ENCODE measurements around the gene CELA2B. TPM values are rescaled to one million over a fixed set of nuclear protein-coding genes. Genes with fewer than 3 reads are reported as not detected.

Gene CELA2B
- total and polyA plus RNA-seq, 2 of the 8 experiments (the other 6 are each of a cell fraction or from before 2014, with no cell fraction given) = not detected

GRCh38 chr1:15526021-15526489, 50.2 kb downstream of the CELA2B start:
- Histone ChIP-seq H2BK15ac (ENCODE audit: low read length) (no peak overlapping the region), H3K23ac (ENCODE audit: insufficient read length) (no peak overlapping the region), H2AK5ac (ENCODE audit: low read depth, low read length) (no peak overlapping the region), H3K79me2 (ENCODE audit: control insufficient read depth in 1 of 2, insufficient read depth in 2 of 2, low read length in 2 of 2) (peaks cover 0 to 33% of the 10 kb centered on the region in 2 experiments; a peak in 2 of 4 replicates), H2BK120ac (replicated peaks; ENCODE audit: low read depth, low read length) (no peak overlapping the region), H3K79me1 (ENCODE audit: low read depth, low read length) (no peaks in the 10 kb centered on the region), H3K27me3 (replicated peaks in 1 of 4; ENCODE audit: control insufficient read depth in 3 of 4, extremely low read depth in 1 of 4, insufficient read depth in 3 of 4, low read length in 3 of 4) (no peaks in the 10 kb centered on the region), H4K91ac (replicated peaks; ENCODE audit: insufficient read length, low read length) (no peak overlapping the region), H3K4ac (replicated peaks; ENCODE audit: insufficient read length, low read depth, low read length) (no peak overlapping the region), H3K9ac (replicated peaks in 1 of 4; ENCODE audit: extremely low read depth in 1 of 4, low read depth in 3 of 4, low read length in 3 of 4) (no peak overlapping the region), H3K56ac (replicated peaks; ENCODE audit: insufficient read length, low read depth, low read length) (no peak overlapping the region), H3K18ac (ENCODE audit: extremely low read depth, low read length) (no peak overlapping the region), H3K4me3 (ENCODE audit: extremely low read depth in 1 of 4, insufficient read depth in 2 of 4, low read depth in 3 of 4, low read length in 4 of 4) (peak overlapping the region; percentile 66 to 90 (median 82); a peak in 7 of 8 replicates), H2BK20ac (ENCODE audit: low read length) (no peak overlapping the region), H3K36me3 (ENCODE audit: control insufficient read depth in 2 of 4, insufficient read depth in 4 of 4, low read length in 3 of 4) (peaks cover 0 to 8% (median 1%) of the 10 kb centered on the region in 4 experiments; a peak in 4 of 8 replicates), H4K20me1 (replicated peaks in 1 of 2; ENCODE audit: control insufficient read depth in 1 of 2, insufficient read depth in 2 of 2, low read length in 2 of 2) (peaks cover 1 to 3% of the 10 kb centered on the region in 2 experiments), H2BK12ac (ENCODE audit: low read depth, low read length) (no peak overlapping the region), H4K5ac (ENCODE audit: insufficient read length, low read depth, low read length) (no peak overlapping the region), H3K14ac (ENCODE audit: insufficient read length) (no peak overlapping the region), H3K4me2 (ENCODE audit: insufficient read depth in 1 of 2, low read depth in 2 of 2, low read length in 2 of 2) (peak overlapping the region; percentile 73 to 93), H3K4me1 (replicated peaks in 1 of 4; ENCODE audit: control insufficient read depth in 3 of 4, insufficient read depth in 4 of 4, low read length in 3 of 4) (peaks cover 0 to 8% (median 5%) of the 10 kb centered on the region in 4 experiments; a peak in 4 of 7 replicates), H3K27ac (ENCODE audit: low read depth, low read length) (no peak overlapping the region), H2AFZ (ENCODE audit: low read length) (no peak overlapping the region), H3K23me2 (ENCODE audit: low read depth, low read length) (peaks cover 6% of the 10 kb centered on the region), H2BK5ac (ENCODE audit: low read depth, low read length) (no peak overlapping the region), H4K8ac (ENCODE audit: extremely low read depth, insufficient read depth, low read length) (no peak overlapping the region), H3K9me3 (ENCODE audit: insufficient read depth in 2 of 2, low read depth in 1 of 2, low read length in 1 of 2) (no peaks in the 10 kb centered on the region)
- POLR2A ChIA-PET (ENCODE audit: partially characterized antibody) = interaction anchor here (0.6 to 1.8 kb wide), 3 partner anchors 10 to 63 kb away, joined by 3 to 6 read pairs (median 3); no protein-coding TSS in a partner anchor
- FAIRE-seq (no peak), DNase-seq (ENCODE audit: low read depth in 1 of 2, low spot score in 2 of 2) (no peak)
- CTCF ChIA-PET (ENCODE audit: partially characterized antibody) = interaction anchor here (0.5 kb wide), 1 partner anchor 252 kb away, joined by 3 read pairs; no protein-coding TSS in a partner anchor
- TF ChIP-seq CTBP2 (IDR thresholded peaks at IDR 0.05; ENCODE audit: borderline replicate concordance, insufficient read depth, insufficient read length, low read length) = no peak
- WGBS, 2 experiments (ENCODE audit: extremely low coverage in 1 of 2, insufficient coverage in 1 of 2, insufficient read length in 1 of 2, insufficient replicate concordance in 2 of 2, low coverage in 1 of 2, low lambda C conversion rate in 2 of 2, missing lambda C conversion rate in 1 of 2) = 8% methylated on average over 9 of the region's 9 CpGs; no CpG with 5 or more reads in 1 of the 2 experiments

All from H1 (cell line).